NCI-H1694 treated with DMSO at 0.1 percent for 48 hours (cell line): ENCODE measurements around the gene ZNF512.
"Not testable (repeated sequence)": the region's sequence is repeated elsewhere in the genome, so short reads cannot be mapped to it uniquely, and the experiment has no call there.

Experiments used
- DNase-seq: peaks from one replicate; lab custom pipeline; 2025; lab: John Stamatoyannopoulos, UW

ZNF512 gene

GRCh38 chr2:27583390-27583915 lies 611 bp downstream of the ZNF512 start:
- DNase-seq: no peak

- DNase-seq: no peak
Measured at GRCh38 chr2:27584597-27584996, 1.8 kb downstream of the ZNF512 start.

GRCh38 chr2:27587025-27587424 lies 4.2 kb downstream of the ZNF512 start:
- DNase-seq: no peak

GRCh38 chr2:27588308-27588707 lies 5.5 kb downstream of the ZNF512 start:
- no peak for DNase-seq

GRCh38 chr2:27591745-27592144 lies 8.9 kb downstream of the ZNF512 start:
- no peak for DNase-seq

- DNase-seq: no peak
Measured at GRCh38 chr2:27593240-27593639, 10.4 kb downstream of the ZNF512 start.

- not testable (repeated sequence) for DNase-seq
Measured at GRCh38 chr2:27594020-27594703, 11.3 kb downstream of the ZNF512 start.

GRCh38 chr2:27595412-27595811 lies 12.6 kb downstream of the ZNF512 start:
- not testable (repeated sequence) for DNase-seq

- no peak for DNase-seq
Measured at GRCh38 chr2:27596627-27597026, 13.8 kb downstream of the ZNF512 start.

GRCh38 chr2:27606611-27607010 lies 23.8 kb downstream of the ZNF512 start:
- DNase-seq: no peak

GRCh38 chr2:27613985-27614384 lies 31.1 kb downstream of the ZNF512 start:
- DNase-seq: no peak

GRCh38 chr2:27615316-27615715 lies 32.5 kb downstream of the ZNF512 start:
- DNase-seq: peak; percentile 84

GRCh38 chr2:27621524-27621923 lies 38.7 kb downstream of the ZNF512 start:
- DNase-seq: no peak

GRCh38 chr2:27622921-27623384 lies 40.1 kb downstream of the ZNF512 start:
- DNase-seq: no peak

- no peak for DNase-seq
Measured at GRCh38 chr2:27624943-27625342, 42.1 kb downstream of the ZNF512 start.

- not testable (repeated sequence) for DNase-seq
Measured at GRCh38 chr2:27626323-27626722, 43.5 kb downstream of the ZNF512 start.

- DNase-seq: not testable (repeated sequence)
Measured at GRCh38 chr2:27626921-27627320, 44.1 kb downstream of the ZNF512 start.

GRCh38 chr2:27627963-27628766 lies 45.3 kb downstream of the ZNF512 start:
- no peak for DNase-seq

- DNase-seq: peak; percentile 84
Measured at GRCh38 chr2:27628767-27629709, 46.2 kb downstream of the ZNF512 start, which contains the start of the genes CCDC121 and GPN1. Gene CCDC121, minus strand, starts transcription at chr2:27629012. Its CDS starts 1,213 bp downstream, at chr2:27627799. Gene GPN1, plus strand, starts transcription at chr2:27629050. Its CDS starts 9 bp downstream, at chr2:27629059.

- not testable (repeated sequence) for DNase-seq
Measured at GRCh38 chr2:27630257-27630656, 47.4 kb downstream of the ZNF512 start.

GRCh38 chr2:27634291-27634690 lies 51.4 kb downstream of the ZNF512 start:
- no peak for DNase-seq

- DNase-seq: no peak
Measured at GRCh38 chr2:27636766-27637165, 53.9 kb downstream of the ZNF512 start.
